A549 (cell line): ENCODE measurements around the gene TIGD3. TPM values are rescaled to one million over a fixed set of nuclear protein-coding genes. Genes with fewer than 3 reads are reported as not detected.

Source experiments
- ATAC-seq, 2 experiments: fragments of 200-7000 bp in 1 of 2; fragments of >200 bp in 1 of 2; cut with Nextera tagmentation in 1 of 2; cut with Tn5 transposase in 1 of 2; 3 replicates each; pipeline versions ENCODE4 v1.8.0 to v1.9.1; 2018 to 2020; ENCODE audit warnings: mild to moderate bottlenecking in 1 of 2, moderate library complexity in 1 of 2
- CTCF ChIA-PET: fragments of 300-600 bp; sonication (Branson Sonifier 250); formaldehyde crosslinking; extraction: SDS; loops from one replicate; lab custom pipeline; 2021; ENCODE audit warnings: antibody characterized with exemption, inconsistent platforms; lab: Yijun Ruan, JAX
- POLR2A ChIA-PET: fragments of 350-600 bp; formaldehyde crosslinking; extraction: SDS; loops from one replicate; lab custom pipeline; 2021; ENCODE audit warnings: antibody characterized with exemption, inconsistent platforms; lab: Yijun Ruan, JAX
- DNase-seq, 2 experiments: peaks; one replicate each; pipeline versions ENCODE4 v3.0.0 to v3.0.0-alpha.2; 2011 to 2016; ENCODE audit warnings: low read depth in 1 of 2, low spot score in 1 of 2
- FAIRE-seq: peaks from 2 replicates; lab custom pipeline; 2011; peaks lifted over from hg19 to GRCh38; lab: Jason Lieb, UNC
- H3K27ac ChIP-seq, 2 experiments: fragments of >200 bp; sonication (Bioruptor Twin); formaldehyde crosslinking; 3 replicates each; pipeline ENCODE4 v1.5.1; 2016 to 2017
- H3K4me1 ChIP-seq: fragments of >200 bp; sonication (Bioruptor Twin); formaldehyde crosslinking; 3 replicates; pipeline ENCODE4 v1.6.1; 2016
- H3K4me2 ChIP-seq: fragments of >200 bp; sonication (Bioruptor Twin); formaldehyde crosslinking; 3 replicates; pipeline ENCODE4 v1.6.1; 2016
- H3K4me3 ChIP-seq: fragments of >200 bp; sonication (Bioruptor Twin); formaldehyde crosslinking; 3 replicates; pipeline ENCODE4 v1.5.1; 2016
- H3K9me3 ChIP-seq: fragments of >200 bp; sonication (Bioruptor Twin); formaldehyde crosslinking; 3 replicates; pipeline ENCODE4 v1.6.1; 2016
- CBX2 ChIP-seq: fragments of 200-600 bp; sonication (generic); IDR thresholded peaks from 2 replicates; pipeline ENCODE4 v1.6.1; 2016; ENCODE audit warnings: low read depth, mild to moderate bottlenecking, borderline replicate concordance
- CEBPB ChIP-seq, 2 experiments: fragments of >200 bp in 1 of 2; sonication (Bioruptor Twin) in 1 of 2; formaldehyde crosslinking in 1 of 2; IDR thresholded peaks; 2 replicates each; pipeline ENCODE4 v1.6.1; 2012 to 2016
- FOXS1 ChIP-seq: fragments of 250-450 bp; sonication (Bioruptor Pico); IDR thresholded peaks from 2 replicates; pipeline ENCODE4 v1.5.0; 2020; ENCODE audit warnings: mild to moderate bottlenecking, moderate library complexity
- HDAC2 ChIP-seq: fragments of 200-600 bp; sonication (generic); IDR thresholded peaks from 2 replicates; pipeline ENCODE4 v1.6.1; 2016
- JUN ChIP-seq, 2 experiments: fragments of >200 bp; sonication (Bioruptor Twin); formaldehyde crosslinking; IDR thresholded peaks; 2 replicates in 1 of 2; 3 replicates in 1 of 2; pipeline ENCODE4 v1.6.1; 2016 to 2017
- KDM1A ChIP-seq: fragments of 200-600 bp; sonication (generic); IDR thresholded peaks from 2 replicates; pipeline ENCODE4 v1.6.1; 2016; ENCODE audit warnings: low read depth, mild to moderate bottlenecking
- NPAS2 ChIP-seq: fragments of 250-450 bp; sonication (Bioruptor Pico); IDR thresholded peaks from 2 replicates; pipeline ENCODE4 v1.8.0; 2022; ENCODE audit warnings: mild to moderate bottlenecking, moderate library complexity, borderline replicate concordance
- PHF8 ChIP-seq: fragments of 200-600 bp; sonication (generic); IDR thresholded peaks from 2 replicates; pipeline ENCODE4 v1.6.1; 2016; ENCODE audit warnings: low read depth, mild to moderate bottlenecking, antibody characterized with exemption, moderate library complexity, borderline replicate concordance
- POLR2AphosphoS2 ChIP-seq: conservative IDR thresholded peaks from 2 replicates; pipeline ENCODE4 v1.6.1; 2012; ENCODE audit warnings: low read length, improper control_type of control experiment, inconsistent platforms
- RCOR1 ChIP-seq: fragments of 150-350 bp; IDR thresholded peaks from 2 replicates; pipeline ENCODE4 v1.6.1; 2014; ENCODE audit warnings: antibody characterized with exemption, low read length, low read depth
- RNF2 ChIP-seq: fragments of 200-600 bp; sonication (generic); IDR thresholded peaks from 2 replicates; pipeline ENCODE4 v1.6.1; 2016; ENCODE audit warnings: low read depth, mild to moderate bottlenecking, antibody characterized with exemption, moderate library complexity, borderline replicate concordance
- ZSCAN20 ChIP-seq: fragments of 250-450 bp; sonication (Bioruptor Pico); IDR thresholded peaks from 2 replicates; pipeline ENCODE4 v1.8.0; 2022; ENCODE audit warnings: mild to moderate bottlenecking, moderate library complexity
- WGBS: methylation state at CpG from one replicate; pipeline ENCODE4 v1.1.6; 2017; ENCODE audit errors: missing lambda C conversion rate; 5-methylcytosine and 5-hydroxymethylcytosine counted together
- polyA plus RNA-seq, 4 experiments: library from polyadenylated mRNA; depleted of rRNA in 3 of 4; stranded (reverse); fragments of >200 nt; fragmentation: RNase III in 1 of 4; extraction: RNeasy Plus Mini Kit Qiagen cat#74134 plus additional on column Dnase treatment in 1 of 4; gene quantifications; 2 replicates in 3 of 4; 3 replicates in 1 of 4; pipeline ENCODE4 v1.2.3, GENCODE V29; 2011 to 2017
- TF ChIP-seq, protein P1 (sequence below): fragments of 450-650 bp; IDR thresholded peaks from 2 replicates; pipeline ENCODE4 v1.6.1; 2014; ENCODE audit warnings: antibody characterized with exemption
- TF ChIP-seq, protein P2 (sequence below): IDR thresholded peaks from 2 replicates; pipeline ENCODE4 v1.6.1; 2012
- TF ChIP-seq, protein P3 (sequence below): fragments of 250-450 bp; sonication (Bioruptor Pico); IDR thresholded peaks from 2 replicates; pipeline ENCODE4 v1.5.0; 2020; ENCODE audit warnings: low read depth, mild to moderate bottlenecking, moderate library complexity
- TF ChIP-seq, protein P4 (sequence below): fragments of >200 bp; sonication (Bioruptor Twin); formaldehyde crosslinking; IDR thresholded peaks from 3 replicates; pipeline ENCODE4 v1.5.1; 2016

Gene TIGD3
- polyA plus RNA-seq, 2 of the 4 experiments (the other 2 are of a cell fraction): 0.37 to 0.66 TPM

DNA sequence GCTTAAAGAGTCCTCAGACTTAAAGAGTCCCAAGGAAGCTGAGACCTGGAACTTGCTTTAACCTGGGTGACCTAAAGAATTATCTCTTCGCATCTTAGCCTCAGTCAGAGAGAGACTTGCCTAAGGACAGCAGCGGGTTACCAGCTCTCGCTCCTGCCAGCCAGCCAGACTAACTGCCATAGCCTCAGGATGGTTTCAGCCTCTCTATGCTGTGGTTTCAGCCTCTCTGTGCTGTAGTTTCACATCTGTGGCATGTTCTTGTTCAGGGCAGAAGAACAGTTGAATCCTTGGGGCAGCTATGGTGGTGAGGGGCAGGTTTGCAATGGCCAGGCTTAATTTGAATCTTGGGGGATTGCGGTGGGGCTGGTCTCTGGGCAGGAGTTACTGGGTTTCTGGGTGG is 34.2 kb downstream of the TIGD3 start:
- CTCF ChIA-PET: interaction anchor here (0.6 to 14.2 kb wide), 8 partner anchors 9 to 152 kb away, joined by 3 to 208 read pairs (median 6); partner anchors contain the start of gene NEAT1

DNA sequence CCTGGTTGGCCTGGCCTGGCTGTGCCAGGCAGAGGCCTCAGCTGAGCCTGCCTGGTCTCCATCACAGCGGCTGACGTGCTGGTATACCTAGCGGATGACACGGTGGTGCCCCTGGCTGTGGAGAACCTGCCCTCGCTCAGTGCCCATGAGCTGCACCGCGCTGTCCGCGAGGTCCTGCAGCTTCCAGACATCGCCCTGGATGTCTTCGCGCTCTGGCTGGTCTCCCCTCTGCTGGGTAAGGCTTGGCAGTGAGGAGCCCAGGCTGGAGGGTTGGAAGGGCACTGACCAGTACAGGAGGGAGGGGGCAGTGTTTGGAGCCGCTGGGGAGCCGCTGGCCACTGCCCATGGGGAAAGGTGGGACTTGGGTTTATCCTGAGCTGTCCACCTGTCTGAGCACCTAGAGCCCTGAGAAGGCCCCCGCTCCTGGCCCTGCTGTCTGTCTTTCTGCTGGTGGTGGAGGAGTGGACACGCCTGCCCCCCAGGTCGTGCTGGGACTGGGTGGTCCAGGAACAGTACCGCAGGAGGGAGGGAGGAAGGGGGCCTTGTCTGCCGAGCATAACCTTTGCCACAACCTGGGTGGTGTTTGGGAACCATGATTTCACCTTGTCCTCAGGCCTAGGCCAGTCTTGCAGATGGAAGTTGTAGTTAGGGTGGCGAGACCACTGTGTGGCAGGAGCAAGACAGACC is 34.9 kb downstream of the TIGD3 start:
- no peaks in the 10 kb centered on the region for H3K9me3 ChIP-seq
- H3K27ac ChIP-seq: peak overlapping the region in 1 of 2 experiments; percentile 55; a peak in 1 of 6 replicates
- TF ChIP-seq, protein P1, sequence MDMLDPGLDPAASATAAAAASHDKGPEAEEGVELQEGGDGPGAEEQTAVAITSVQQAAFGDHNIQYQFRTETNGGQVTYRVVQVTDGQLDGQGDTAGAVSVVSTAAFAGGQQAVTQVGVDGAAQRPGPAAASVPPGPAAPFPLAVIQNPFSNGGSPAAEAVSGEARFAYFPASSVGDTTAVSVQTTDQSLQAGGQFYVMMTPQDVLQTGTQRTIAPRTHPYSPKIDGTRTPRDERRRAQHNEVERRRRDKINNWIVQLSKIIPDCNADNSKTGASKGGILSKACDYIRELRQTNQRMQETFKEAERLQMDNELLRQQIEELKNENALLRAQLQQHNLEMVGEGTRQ: no peak
- no peak for TF ChIP-seq CEBPB (IDR thresholded peaks at IDR 0.05)
- TF ChIP-seq KDM1A: no peak
- no peak for TF ChIP-seq PHF8
- TF ChIP-seq RCOR1: no peak
- TF ChIP-seq FOXS1 (CRISPR knock-in tag): no peak
- TF ChIP-seq POLR2AphosphoS2: no peak
- TF ChIP-seq, protein P2, sequence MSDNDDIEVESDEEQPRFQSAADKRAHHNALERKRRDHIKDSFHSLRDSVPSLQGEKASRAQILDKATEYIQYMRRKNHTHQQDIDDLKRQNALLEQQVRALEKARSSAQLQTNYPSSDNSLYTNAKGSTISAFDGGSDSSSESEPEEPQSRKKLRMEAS: no peak
- no peak for TF ChIP-seq NPAS2 (CRISPR knock-in tag)
- TF ChIP-seq, protein P3, sequence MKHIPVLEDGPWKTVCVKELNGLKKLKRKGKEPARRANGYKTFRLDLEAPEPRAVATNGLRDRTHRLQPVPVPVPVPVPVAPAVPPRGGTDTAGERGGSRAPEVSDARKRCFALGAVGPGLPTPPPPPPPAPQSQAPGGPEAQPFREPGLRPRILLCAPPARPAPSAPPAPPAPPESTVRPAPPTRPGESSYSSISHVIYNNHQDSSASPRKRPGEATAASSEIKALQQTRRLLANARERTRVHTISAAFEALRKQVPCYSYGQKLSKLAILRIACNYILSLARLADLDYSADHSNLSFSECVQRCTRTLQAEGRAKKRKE: no peak
- TF ChIP-seq JUN (IDR thresholded peaks at IDR 0.05): no peak
- no peak for TF ChIP-seq ZSCAN20 (CRISPR knock-in tag)
- TF ChIP-seq, all 56 proteins: peak for 0
- H3K4me2 ChIP-seq: peak overlapping the region; percentile 79
- no peak for FAIRE-seq
- ChIA-PET POLR2A (no interaction called here), CTCF (interaction anchor here (0.6 to 14.2 kb wide), 7 partner anchors 11 to 152 kb away, joined by 3 to 208 read pairs (median 3); partner anchors contain the start of gene NEAT1)
- DNase-seq: no peak
- H3K4me3 ChIP-seq: no peak overlapping the region
- no peak for ATAC-seq
- WGBS: 95% methylated on average over 10 of the region's 20 CpGs
- peaks cover 60% of the 10 kb centered on the region for H3K4me1 ChIP-seq

More for the DNA sequence above, 34.2 kb downstream of the TIGD3 start:
- ATAC-seq (no peak), DNase-seq (no peak)
- Histone ChIP-seq H3K9me3 (no peaks in the 10 kb centered on the region), H3K27ac (peak overlapping the region in 1 of 2 experiments; percentile 33; a peak in 2 of 6 replicates), H3K4me3 (no peak overlapping the region), H3K4me1 (peaks cover 67% of the 10 kb centered on the region), H3K4me2 (peak overlapping the region; percentile 79)
- POLR2A ChIA-PET: no interaction called here
- no peak for TF ChIP-seq CBX2
- TF ChIP-seq HDAC2: no peak
- TF ChIP-seq, all 56 proteins: peak for 0
- WGBS: 97% methylated on average over 4 of the region's 4 CpGs
- no peak for FAIRE-seq

DNA sequence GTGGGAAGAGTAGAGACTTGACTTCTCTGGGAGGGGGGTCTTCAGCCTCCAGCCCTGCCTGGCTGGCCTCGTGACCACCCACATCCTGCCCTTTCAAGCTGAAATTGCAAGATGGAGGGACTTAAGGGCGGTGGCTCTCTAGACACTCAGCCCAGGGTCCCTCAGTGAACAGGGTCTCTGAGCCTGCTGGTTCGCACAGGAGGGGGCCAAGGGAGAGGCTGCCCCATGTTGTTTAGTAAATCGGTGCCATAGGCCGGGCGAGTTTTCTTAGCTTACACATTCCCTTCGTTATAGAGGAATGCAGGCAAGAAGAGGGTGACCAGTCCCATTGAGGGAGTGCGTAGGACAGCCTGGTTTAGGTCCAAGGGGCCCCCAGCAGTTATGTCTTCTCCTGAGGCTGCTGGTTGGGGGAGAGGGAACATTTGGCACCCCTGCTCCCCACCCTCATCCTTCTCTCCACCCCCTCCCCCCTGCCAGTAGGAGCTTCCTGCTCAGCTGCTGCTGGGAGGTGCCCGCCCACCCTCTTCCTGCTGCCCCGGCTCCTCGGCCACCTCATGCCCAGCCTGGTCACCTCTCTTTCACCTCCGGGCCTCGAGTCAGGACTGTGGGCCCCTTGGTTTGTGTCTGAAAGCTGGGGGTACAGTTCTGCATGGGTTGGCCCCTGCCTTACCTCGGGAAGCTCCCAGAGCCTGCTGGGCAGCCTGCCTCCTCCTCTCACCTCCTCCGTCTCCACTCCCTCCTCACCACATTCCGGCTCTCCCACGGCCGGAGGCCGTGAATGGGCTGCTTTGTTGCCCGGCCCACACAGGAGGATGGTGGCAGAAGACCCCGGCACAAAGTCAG is 35.8 kb downstream of the TIGD3 start:
- WGBS: 81% methylated on average over 21 of the region's 21 CpGs
- FAIRE-seq (no peak), ATAC-seq (no peak), DNase-seq (no peak)
- ChIA-PET POLR2A (interaction anchor here (0.6 to 1.7 kb wide), 3 partner anchors 32 to 39 kb away, joined by 3 to 5 read pairs (median 5); partner anchors contain the start of gene NEAT1), CTCF (interaction anchor here (0.9 to 14.2 kb wide), 7 partner anchors 9 to 166 kb away, joined by 3 to 208 read pairs (median 3); partner anchors contain the start of gene NEAT1)
- Histone ChIP-seq H3K4me3 (no peak overlapping the region), H3K4me2 (peak overlapping the region; percentile 79; the same call in 1 of the 3 replicates), H3K9me3 (no peaks in the 10 kb centered on the region), H3K4me1 (peaks cover 51% of the 10 kb centered on the region), H3K27ac (peak overlapping the region in 1 of 2 experiments; percentile 55; a peak in 3 of 6 replicates)
- TF ChIP-seq RNF2: no peak
- TF ChIP-seq, protein P4, sequence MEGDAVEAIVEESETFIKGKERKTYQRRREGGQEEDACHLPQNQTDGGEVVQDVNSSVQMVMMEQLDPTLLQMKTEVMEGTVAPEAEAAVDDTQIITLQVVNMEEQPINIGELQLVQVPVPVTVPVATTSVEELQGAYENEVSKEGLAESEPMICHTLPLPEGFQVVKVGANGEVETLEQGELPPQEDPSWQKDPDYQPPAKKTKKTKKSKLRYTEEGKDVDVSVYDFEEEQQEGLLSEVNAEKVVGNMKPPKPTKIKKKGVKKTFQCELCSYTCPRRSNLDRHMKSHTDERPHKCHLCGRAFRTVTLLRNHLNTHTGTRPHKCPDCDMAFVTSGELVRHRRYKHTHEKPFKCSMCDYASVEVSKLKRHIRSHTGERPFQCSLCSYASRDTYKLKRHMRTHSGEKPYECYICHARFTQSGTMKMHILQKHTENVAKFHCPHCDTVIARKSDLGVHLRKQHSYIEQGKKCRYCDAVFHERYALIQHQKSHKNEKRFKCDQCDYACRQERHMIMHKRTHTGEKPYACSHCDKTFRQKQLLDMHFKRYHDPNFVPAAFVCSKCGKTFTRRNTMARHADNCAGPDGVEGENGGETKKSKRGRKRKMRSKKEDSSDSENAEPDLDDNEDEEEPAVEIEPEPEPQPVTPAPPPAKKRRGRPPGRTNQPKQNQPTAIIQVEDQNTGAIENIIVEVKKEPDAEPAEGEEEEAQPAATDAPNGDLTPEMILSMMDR: no peak
